Mesendoderm (in vitro differentiated cells): ENCODE measurements around the gene VTI1A.

ENCODE experiments used
- DNase-seq: peaks from one replicate; pipeline ENCODE4 v3.0.0; 2013
- H2AK5ac ChIP-seq: 2 replicates; pipeline ENCODE4 v1.6.1; 2013; ENCODE audit warnings: low read length, inconsistent platforms
- H2BK120ac ChIP-seq: 2 replicates; pipeline ENCODE4 v1.6.1; 2013; ENCODE audit warnings: low read depth, mild to moderate bottlenecking, low read length, moderate library complexity, mixed read lengths
- H2BK15ac ChIP-seq: replicated peaks from 2 replicates; pipeline ENCODE4 v1.6.1; 2013; ENCODE audit warnings: low read depth, mild to moderate bottlenecking, moderate library complexity
- H2BK5ac ChIP-seq: 2 replicates; pipeline ENCODE4 v1.6.1; 2013; ENCODE audit warnings: low read length, inconsistent platforms
- H3K18ac ChIP-seq: 2 replicates; pipeline ENCODE4 v1.6.1; 2013; ENCODE audit warnings: mild to moderate bottlenecking, low read length, mixed read lengths
- H3K23ac ChIP-seq: one replicate; pipeline ENCODE4 v1.6.1; 2013; ENCODE audit warnings: low read length
- H3K27ac ChIP-seq: 2 replicates; pipeline ENCODE4 v1.5.1; 2013; ENCODE audit warnings: low read depth, mild to moderate bottlenecking, inconsistent platforms, low read length, moderate library complexity
- H3K27me3 ChIP-seq: 2 replicates; pipeline ENCODE4 v1.6.1; 2013; ENCODE audit warnings: low read length, control low read depth, mild to moderate bottlenecking, inconsistent platforms; ENCODE audit not compliant: insufficient read depth, poor library complexity
- H3K36me3 ChIP-seq: 2 replicates; pipeline ENCODE4 v1.6.1; 2013; ENCODE audit warnings: low read length, inconsistent platforms; ENCODE audit not compliant: control insufficient read depth, insufficient read depth
- H3K4ac ChIP-seq: one replicate; pipeline ENCODE4 v1.6.1; 2013; ENCODE audit warnings: low read depth, mild to moderate bottlenecking, low read length, moderate library complexity
- H3K4me1 ChIP-seq: 2 replicates; pipeline ENCODE4 v1.6.1; 2013; ENCODE audit warnings: low read depth, low read length, inconsistent platforms; ENCODE audit not compliant: control insufficient read depth
- H3K4me2 ChIP-seq: 2 replicates; pipeline ENCODE4 v1.6.1; 2013; ENCODE audit warnings: low read length
- H3K4me3 ChIP-seq: 2 replicates; pipeline ENCODE4 v1.5.1; 2013; ENCODE audit warnings: mild to moderate bottlenecking, low read length
- H3K56ac ChIP-seq: one replicate; pipeline ENCODE4 v1.6.1; 2013; ENCODE audit warnings: low read length
- H3K79me1 ChIP-seq: 2 replicates; pipeline ENCODE4 v1.6.1; 2013; ENCODE audit warnings: low read length, inconsistent platforms
- H3K79me2 ChIP-seq: 2 replicates; pipeline ENCODE4 v1.6.1; 2013; ENCODE audit warnings: mild to moderate bottlenecking, low read length; ENCODE audit not compliant: control insufficient read depth, insufficient read depth
- H3K9ac ChIP-seq: 2 replicates; pipeline ENCODE4 v1.6.1; 2013; ENCODE audit warnings: low read length, inconsistent platforms
- H4K5ac ChIP-seq: one replicate; pipeline ENCODE4 v1.6.1; 2013; ENCODE audit warnings: low read length
- H4K8ac ChIP-seq: one replicate; pipeline ENCODE4 v1.6.1; 2013; ENCODE audit warnings: low read depth, mild to moderate bottlenecking, control low read depth, low read length, moderate library complexity
- WGBS: extraction: QIAGEN DNeasy Blood & Tissue Kit; methylation state at CpG from one replicate; pipeline ENCODE4 v1.1.7; 2013; ENCODE audit warnings: low lambda C conversion rate, missing lambda C conversion rate; ENCODE audit not compliant: insufficient coverage; ENCODE audit errors: extremely low coverage; 5-methylcytosine and 5-hydroxymethylcytosine counted together

VTI1A gene

DNA sequence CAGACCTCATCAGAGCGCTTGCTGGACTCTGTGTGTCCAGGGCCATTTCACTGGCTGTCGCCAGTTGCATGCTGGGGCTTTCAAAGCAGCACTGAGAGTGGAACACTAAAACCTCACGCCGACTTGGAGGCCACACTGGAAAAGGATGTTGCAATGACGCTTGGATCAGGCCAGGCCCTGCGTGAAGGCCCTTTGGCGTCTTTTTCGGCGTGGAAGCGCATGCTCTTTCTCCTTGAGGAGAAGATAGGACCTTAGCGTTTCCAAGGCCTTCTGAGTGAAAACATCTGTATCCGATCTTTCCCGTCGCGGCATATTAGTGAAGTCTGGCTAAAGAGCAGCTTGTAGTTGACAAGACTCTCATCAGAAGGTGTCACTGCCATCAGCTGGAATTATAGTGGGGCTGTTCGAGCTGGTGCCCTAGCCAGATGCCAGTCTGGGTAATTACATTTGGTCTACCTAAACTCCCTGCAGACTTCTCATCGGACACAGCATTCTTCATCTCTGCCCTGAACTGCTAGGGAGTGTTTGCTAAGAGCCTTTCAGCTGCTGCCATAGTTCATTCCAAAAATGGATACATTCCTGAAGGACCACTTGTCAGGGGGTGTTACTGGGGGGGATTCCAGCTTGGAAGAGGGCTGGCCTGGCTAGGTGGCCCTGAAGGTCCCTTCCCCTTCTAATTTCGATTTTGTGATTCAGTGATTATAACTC lies 335.3 kb downstream of the VTI1A start:
- Histone ChIP-seq H2BK5ac (no peak overlapping the region), H3K27me3 (no peaks in the 10 kb centered on the region), H3K56ac (no peak overlapping the region), H3K4ac (no peak overlapping the region), H2BK120ac (no peak overlapping the region), H3K4me3 (no peak overlapping the region), H3K4me1 (peaks cover 3% of the 10 kb centered on the region), H3K36me3 (no peaks in the 10 kb centered on the region), H4K5ac (no peak overlapping the region), H3K79me1 (no peaks in the 10 kb centered on the region), H3K23ac (no peak overlapping the region), H3K4me2 (no peak overlapping the region), H2BK15ac (no peak overlapping the region), H2AK5ac (no peak overlapping the region), H3K9ac (no peak overlapping the region), H3K27ac (no peak overlapping the region), H3K18ac (no peak overlapping the region), H4K8ac (no peak overlapping the region), H3K79me2 (no peaks in the 10 kb centered on the region)
- WGBS = no CpG with 5 or more reads among the region's 18 CpGs
- DNase-seq = no peak

DNA sequence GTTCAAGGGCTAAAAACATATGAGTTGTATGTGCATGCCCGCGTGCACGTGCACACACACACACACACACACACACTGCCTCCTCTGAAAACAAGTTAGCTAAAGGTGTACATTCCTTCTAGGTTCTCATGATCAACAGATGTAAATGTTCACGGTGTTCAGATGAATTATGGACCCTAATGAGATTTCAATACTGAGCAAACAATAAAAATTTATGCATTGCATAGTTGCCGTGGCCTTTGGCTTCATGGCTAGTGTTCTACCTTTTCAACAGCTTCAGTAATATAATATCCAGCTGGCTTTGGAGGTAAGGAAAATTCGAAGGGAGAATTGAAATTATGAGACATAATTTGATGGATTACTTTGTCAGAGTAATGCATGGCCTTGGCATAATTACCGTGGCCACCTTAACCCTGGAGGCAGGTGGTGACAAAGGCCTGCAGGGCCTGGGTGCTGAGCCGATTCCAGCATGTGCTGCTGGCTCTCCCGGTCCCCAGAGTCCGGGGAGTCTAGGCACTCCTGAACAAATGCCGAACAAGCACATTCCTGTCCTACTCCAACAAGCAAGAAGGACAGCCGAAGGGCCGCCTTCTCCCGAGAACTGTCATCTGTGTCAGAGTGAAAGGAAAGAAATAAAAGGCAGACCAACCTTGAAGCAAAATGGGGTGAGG lies 336.5 kb downstream of the VTI1A start:
- Histone ChIP-seq H3K56ac (no peak overlapping the region), H3K27me3 (no peaks in the 10 kb centered on the region), H3K79me2 (no peaks in the 10 kb centered on the region), H2AK5ac (no peak overlapping the region), H2BK15ac (no peak overlapping the region), H3K23ac (no peak overlapping the region), H2BK120ac (no peak overlapping the region), H3K79me1 (no peaks in the 10 kb centered on the region), H4K8ac (no peak overlapping the region), H3K4me2 (no peak overlapping the region), H3K36me3 (no peaks in the 10 kb centered on the region), H4K5ac (no peak overlapping the region), H3K18ac (no peak overlapping the region), H2BK5ac (no peak overlapping the region), H3K4ac (no peak overlapping the region), H3K4me1 (peaks cover 3% of the 10 kb centered on the region), H3K4me3 (no peak overlapping the region), H3K27ac (no peak overlapping the region), H3K9ac (no peak overlapping the region)
- no peak for DNase-seq
- WGBS = no CpG with 5 or more reads among the region's 14 CpGs

DNA sequence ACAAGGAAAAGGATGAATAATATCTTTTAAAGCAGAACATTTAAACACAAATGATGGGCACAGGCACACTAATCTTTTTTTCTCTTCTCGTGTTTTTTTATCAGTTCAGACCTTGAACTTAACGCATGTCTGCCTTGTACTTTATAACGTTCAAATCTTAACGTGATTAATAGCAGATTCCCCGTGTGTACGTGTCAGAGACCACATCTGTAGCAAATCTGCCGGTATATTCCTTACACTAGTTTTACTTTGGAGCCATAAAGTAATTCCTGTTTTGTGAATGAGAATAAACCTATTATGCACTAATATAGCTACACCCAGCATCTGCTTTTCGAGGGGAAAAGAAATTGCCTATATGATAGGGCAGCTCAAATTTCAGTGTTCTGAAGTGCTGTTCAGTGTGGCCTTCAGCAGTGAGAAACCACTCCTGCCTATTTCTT lies 337.0 kb downstream of the VTI1A start:
- H3K9ac ChIP-seq = no peak overlapping the region
- no peak overlapping the region for H2BK5ac ChIP-seq
- H3K79me2 ChIP-seq = no peaks in the 10 kb centered on the region
- no peak overlapping the region for H2AK5ac ChIP-seq
- H3K27me3 ChIP-seq = no peaks in the 10 kb centered on the region
- no peaks in the 10 kb centered on the region for H3K79me1 ChIP-seq
- H4K8ac ChIP-seq = no peak overlapping the region
- no peak overlapping the region for H2BK15ac ChIP-seq
- no peaks in the 10 kb centered on the region for H3K36me3 ChIP-seq
- H3K4me3 ChIP-seq = no peak overlapping the region
- DNase-seq = no peak
- H3K18ac ChIP-seq = no peak overlapping the region
- no peak overlapping the region for H3K23ac ChIP-seq
- H3K4ac ChIP-seq = no peak overlapping the region
- H3K4me1 ChIP-seq = peaks cover under 1% of the 10 kb centered on the region
- no CpG with 5 or more reads among the region's 8 CpGs for WGBS
- no peak overlapping the region for H3K27ac ChIP-seq
- H3K56ac ChIP-seq = no peak overlapping the region
- no peak overlapping the region for H2BK120ac ChIP-seq
- no peak overlapping the region for H3K4me2 ChIP-seq
- no peak overlapping the region for H4K5ac ChIP-seq

DNA sequence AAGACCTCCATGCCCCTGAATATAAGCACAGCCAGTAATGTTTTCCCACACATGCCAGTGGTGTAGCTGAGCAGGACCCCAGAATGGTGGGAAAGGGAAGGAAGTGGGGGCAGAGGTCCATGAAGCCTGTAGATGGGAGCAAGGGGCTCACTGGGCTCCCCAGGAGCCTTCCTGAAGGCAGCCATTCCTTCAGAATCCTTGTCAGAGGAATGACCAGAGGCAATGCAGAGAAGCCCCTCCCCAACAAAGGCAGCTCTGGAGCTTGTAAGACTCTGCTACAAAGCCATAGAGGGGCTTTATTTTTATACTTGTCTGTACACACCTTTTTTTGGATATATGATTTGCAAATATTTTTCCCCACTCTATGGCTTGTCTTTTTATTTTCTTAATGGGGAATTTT lies 338.1 kb downstream of the VTI1A start:
- Histone ChIP-seq H3K27ac (no peak overlapping the region), H3K79me2 (no peaks in the 10 kb centered on the region), H3K4me3 (no peak overlapping the region), H4K5ac (no peak overlapping the region), H3K27me3 (no peaks in the 10 kb centered on the region), H2BK15ac (no peak overlapping the region), H2AK5ac (no peak overlapping the region), H4K8ac (no peak overlapping the region), H3K79me1 (no peaks in the 10 kb centered on the region), H2BK5ac (no peak overlapping the region), H2BK120ac (no peak overlapping the region), H3K56ac (peak overlapping the region; percentile 34), H3K18ac (no peak overlapping the region), H3K23ac (no peak overlapping the region), H3K9ac (no peak overlapping the region), H3K4ac (no peak overlapping the region), H3K36me3 (no peaks in the 10 kb centered on the region), H3K4me1 (no peaks in the 10 kb centered on the region), H3K4me2 (no peak overlapping the region)
- DNase-seq = no peak

DNA sequence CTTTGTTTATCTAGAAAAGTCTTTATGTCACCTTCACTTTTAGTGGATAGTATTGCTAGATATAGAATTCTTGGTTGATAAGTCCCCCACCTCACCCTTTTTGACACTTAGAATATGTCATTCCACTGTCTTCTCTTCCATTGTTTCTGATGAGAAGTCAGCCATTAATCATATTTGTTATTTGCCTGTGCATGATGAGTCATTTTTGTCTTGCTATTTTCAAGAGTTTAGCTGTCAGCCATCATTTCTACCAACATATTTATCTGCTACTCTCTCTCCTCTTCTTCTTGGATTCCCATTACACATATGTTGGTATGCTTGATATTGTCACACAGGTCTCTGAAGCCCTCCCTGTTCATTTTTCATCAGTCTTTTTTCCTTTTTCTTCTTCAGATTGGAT lies 342.2 kb downstream of the VTI1A start:
- Histone ChIP-seq H2BK15ac (no peak overlapping the region), H3K23ac (no peak overlapping the region), H3K18ac (no peak overlapping the region), H3K4me2 (no peak overlapping the region), H2AK5ac (no peak overlapping the region), H3K56ac (no peak overlapping the region), H3K27me3 (no peaks in the 10 kb centered on the region), H3K4me3 (no peak overlapping the region), H2BK120ac (no peak overlapping the region), H4K5ac (no peak overlapping the region), H4K8ac (no peak overlapping the region), H2BK5ac (no peak overlapping the region), H3K4me1 (peaks cover 9% of the 10 kb centered on the region), H3K79me2 (no peaks in the 10 kb centered on the region), H3K36me3 (no peaks in the 10 kb centered on the region), H3K9ac (no peak overlapping the region), H3K79me1 (no peaks in the 10 kb centered on the region), H3K4ac (no peak overlapping the region), H3K27ac (no peak overlapping the region)
- DNase-seq = no peak

DNA sequence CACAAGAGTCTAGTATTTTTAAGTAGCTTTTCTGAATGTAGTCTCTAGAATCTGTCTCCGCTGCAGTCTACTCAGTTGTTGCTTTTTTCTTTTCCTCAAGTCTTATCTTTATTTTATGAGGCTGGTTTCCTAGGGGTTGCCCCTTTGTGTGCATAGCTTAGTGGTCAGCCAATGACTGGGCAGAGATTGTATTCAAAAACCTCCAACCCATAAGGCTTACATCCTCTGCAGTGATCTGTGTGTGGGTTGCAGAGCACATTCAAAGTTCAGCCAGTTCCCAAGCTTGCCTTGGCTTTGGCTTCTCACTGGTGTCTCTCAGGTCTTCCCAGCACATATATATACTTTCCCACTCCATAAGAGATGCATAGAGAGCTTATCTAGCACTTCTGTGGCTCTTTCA lies 343.0 kb downstream of the VTI1A start:
- no peak overlapping the region for H3K18ac ChIP-seq

More for the DNA sequence above, 343.0 kb downstream of the VTI1A start:
- Histone ChIP-seq H3K4me3 (no peak overlapping the region), H3K23ac (no peak overlapping the region), H4K8ac (no peak overlapping the region), H2BK5ac (no peak overlapping the region), H3K36me3 (no peaks in the 10 kb centered on the region), H3K4me2 (no peak overlapping the region), H2BK120ac (no peak overlapping the region), H3K4ac (no peak overlapping the region), H2BK15ac (no peak overlapping the region), H2AK5ac (no peak overlapping the region), H3K9ac (no peak overlapping the region), H4K5ac (no peak overlapping the region), H3K27me3 (no peaks in the 10 kb centered on the region), H3K27ac (peak overlapping the region; percentile 22), H3K56ac (peak overlapping the region; percentile 39), H3K79me2 (no peaks in the 10 kb centered on the region), H3K79me1 (no peaks in the 10 kb centered on the region), H3K4me1 (peaks cover 9% of the 10 kb centered on the region)
- no CpG with 5 or more reads among the region's 1 CpG for WGBS
- DNase-seq = peak; percentile 62
